ENCODE results near the gene RXFP1. TPM values are rescaled to one million over a fixed set of nuclear protein-coding genes. Genes with fewer than 3 reads are reported as not detected.

RXFP1 gene
- total RNA-seq, 3 donors from 2014 or later (not counting 1 experiment from before 2014, with no cell fraction given): not detected

DNA sequence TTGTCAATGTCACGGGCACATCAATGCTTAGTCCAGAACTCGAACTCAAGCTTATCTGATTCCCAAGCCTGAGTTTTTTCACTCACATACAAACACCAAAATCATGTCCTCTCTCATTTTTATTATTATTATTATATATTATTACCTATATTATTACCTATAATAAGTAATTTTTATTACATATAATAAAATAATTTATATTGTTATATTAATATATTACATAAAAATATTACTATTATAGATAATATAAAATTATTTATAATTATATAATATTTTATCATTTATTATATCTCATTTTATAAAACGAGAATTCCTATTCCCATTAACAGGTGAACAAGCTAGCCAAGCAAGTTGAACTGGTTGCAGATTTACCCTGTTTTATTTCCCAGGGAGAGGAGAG, 13.0 kb downstream of the RXFP1 start:
- no peaks in the 10 kb centered on the region for H3K27me3 Mint-ChIP-seq (ENCODE audit: low read depth in 2 of 2)
- TF ChIP-seq, protein P1, sequence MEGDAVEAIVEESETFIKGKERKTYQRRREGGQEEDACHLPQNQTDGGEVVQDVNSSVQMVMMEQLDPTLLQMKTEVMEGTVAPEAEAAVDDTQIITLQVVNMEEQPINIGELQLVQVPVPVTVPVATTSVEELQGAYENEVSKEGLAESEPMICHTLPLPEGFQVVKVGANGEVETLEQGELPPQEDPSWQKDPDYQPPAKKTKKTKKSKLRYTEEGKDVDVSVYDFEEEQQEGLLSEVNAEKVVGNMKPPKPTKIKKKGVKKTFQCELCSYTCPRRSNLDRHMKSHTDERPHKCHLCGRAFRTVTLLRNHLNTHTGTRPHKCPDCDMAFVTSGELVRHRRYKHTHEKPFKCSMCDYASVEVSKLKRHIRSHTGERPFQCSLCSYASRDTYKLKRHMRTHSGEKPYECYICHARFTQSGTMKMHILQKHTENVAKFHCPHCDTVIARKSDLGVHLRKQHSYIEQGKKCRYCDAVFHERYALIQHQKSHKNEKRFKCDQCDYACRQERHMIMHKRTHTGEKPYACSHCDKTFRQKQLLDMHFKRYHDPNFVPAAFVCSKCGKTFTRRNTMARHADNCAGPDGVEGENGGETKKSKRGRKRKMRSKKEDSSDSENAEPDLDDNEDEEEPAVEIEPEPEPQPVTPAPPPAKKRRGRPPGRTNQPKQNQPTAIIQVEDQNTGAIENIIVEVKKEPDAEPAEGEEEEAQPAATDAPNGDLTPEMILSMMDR (IDR thresholded peaks at IDR 0.05): no peak
- no peak overlapping the region for H3K4me3 Mint-ChIP-seq
- H3K36me3 Mint-ChIP-seq: no peaks in the 10 kb centered on the region
- Histone ChIP-seq H3K9me3 (ENCODE audit: control insufficient read depth, insufficient read depth, low read length) (no peaks in the 10 kb centered on the region), H3K36me3 (ENCODE audit: control insufficient read depth, insufficient read depth, low read length) (no peaks in the 10 kb centered on the region), H3K4me3 (ENCODE audit: low read length) (no peak overlapping the region), H3K27ac (ENCODE audit: low read length) (no peak overlapping the region), H3K27me3 (ENCODE audit: control insufficient read depth, insufficient read depth, low read length) (no peaks in the 10 kb centered on the region), H3K4me1 (ENCODE audit: control insufficient read depth, insufficient read depth, low read length) (no peaks in the 10 kb centered on the region)
- H3K9me3 Mint-ChIP-seq: peaks cover 0 to 4% of the 10 kb centered on the region in 2 donors
- intact Hi-C loops (cut with micrococcal nuclease): no loop called here
- ATAC-seq: no peak
- peaks cover 0 to 9% of the 10 kb centered on the region in 2 donors for H3K4me1 Mint-ChIP-seq
- 100% methylated on average over 1 of the region's 3 CpGs for WGBS (ENCODE audit: insufficient coverage)
- DNase-seq: no peak
- H3K27ac Mint-ChIP-seq: no peak overlapping the region

DNA sequence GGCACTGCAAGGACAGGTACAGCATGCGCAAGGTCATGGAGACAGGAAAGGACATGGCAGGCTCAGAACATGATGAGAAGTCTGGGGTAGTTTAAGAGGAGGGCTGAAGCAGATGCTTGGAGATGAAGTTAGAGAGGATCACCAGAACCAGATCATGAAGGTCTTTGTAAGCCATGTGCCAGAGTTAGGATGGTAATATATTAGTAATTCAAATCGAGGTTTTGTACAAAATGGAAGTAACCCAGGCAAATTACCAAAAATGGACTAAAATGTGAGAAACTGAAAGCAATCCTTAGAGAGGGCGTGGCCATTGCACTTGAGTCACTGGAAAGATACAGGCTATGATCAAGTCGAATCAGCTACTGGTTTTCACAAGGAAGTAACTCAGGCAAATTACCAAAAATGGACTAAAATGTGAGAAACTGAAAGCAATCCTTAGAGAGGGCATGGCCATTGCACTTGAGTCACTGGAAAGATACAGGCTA, 13.5 kb downstream of the RXFP1 start:
- H3K27ac ChIP-seq (ENCODE audit: low read length): no peak overlapping the region
- no peaks in the 10 kb centered on the region for H3K27me3 ChIP-seq (ENCODE audit: control insufficient read depth, insufficient read depth, low read length)
- intact Hi-C loops (cut with micrococcal nuclease): no loop called here
- no peak overlapping the region for H3K4me3 Mint-ChIP-seq
- H3K9me3 ChIP-seq (ENCODE audit: control insufficient read depth, insufficient read depth, low read length): no peaks in the 10 kb centered on the region
- H3K27me3 Mint-ChIP-seq (ENCODE audit: low read depth in 2 of 2): no peaks in the 10 kb centered on the region
- TF ChIP-seq, protein P1 (IDR thresholded peaks at IDR 0.05): no peak
- no peak overlapping the region for H3K4me3 ChIP-seq (ENCODE audit: low read length)
- no peaks in the 10 kb centered on the region for H3K36me3 ChIP-seq (ENCODE audit: control insufficient read depth, insufficient read depth, low read length)
- no peaks in the 10 kb centered on the region for H3K36me3 Mint-ChIP-seq
- ATAC-seq (peak in 1 of 3 donors; percentile 24), DNase-seq (no peak)
- peaks cover 0 to 9% of the 10 kb centered on the region in 2 donors for H3K4me1 Mint-ChIP-seq
- 77% methylated on average over 4 of the region's 4 CpGs for WGBS (ENCODE audit: insufficient coverage)
- no peak overlapping the region for H3K27ac Mint-ChIP-seq
- peaks cover 0 to 4% of the 10 kb centered on the region in 2 donors for H3K9me3 Mint-ChIP-seq
- no peaks in the 10 kb centered on the region for H3K4me1 ChIP-seq (ENCODE audit: control insufficient read depth, insufficient read depth, low read length)

DNA sequence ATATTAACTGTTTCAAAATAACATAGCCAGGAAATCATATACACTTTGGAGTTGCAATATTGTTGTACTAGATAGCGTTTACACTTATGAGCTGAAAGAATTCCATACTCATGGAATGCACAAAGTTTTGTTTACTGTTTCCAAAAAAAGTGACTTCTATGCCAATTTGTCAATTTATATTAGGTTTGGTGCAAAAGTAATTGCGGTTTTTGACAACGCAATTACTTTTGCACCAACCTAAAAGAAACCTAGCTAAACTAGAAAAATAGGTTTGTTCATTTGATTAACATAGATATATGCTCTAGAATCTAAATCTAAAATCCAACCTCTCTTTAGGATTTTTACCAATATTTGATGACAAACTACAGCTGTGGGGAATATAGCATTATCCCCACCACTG, 15.2 kb downstream of the RXFP1 start:
- Histone ChIP-seq H3K27ac (ENCODE audit: low read length) (no peak overlapping the region), H3K27me3 (ENCODE audit: control insufficient read depth, insufficient read depth, low read length) (no peaks in the 10 kb centered on the region), H3K4me3 (ENCODE audit: low read length) (no peak overlapping the region), H3K9me3 (ENCODE audit: control insufficient read depth, insufficient read depth, low read length) (no peaks in the 10 kb centered on the region), H3K36me3 (ENCODE audit: control insufficient read depth, insufficient read depth, low read length) (no peaks in the 10 kb centered on the region), H3K4me1 (ENCODE audit: control insufficient read depth, insufficient read depth, low read length) (no peaks in the 10 kb centered on the region)
- Mint-ChIP-seq H3K4me3 (no peak overlapping the region), H3K36me3 (no peaks in the 10 kb centered on the region), H3K27me3 (ENCODE audit: low read depth in 2 of 2) (no peaks in the 10 kb centered on the region), H3K27ac (no peak overlapping the region), H3K4me1 (peaks cover 0 to 9% of the 10 kb centered on the region in 2 donors), H3K9me3 (peaks cover 0 to 4% of the 10 kb centered on the region in 2 donors)
- no CpG with 5 or more reads among the region's 3 CpGs for WGBS (ENCODE audit: insufficient coverage)
- TF ChIP-seq, protein P1 (IDR thresholded peaks at IDR 0.05): no peak
- intact Hi-C loops (cut with micrococcal nuclease): no loop called here
- ATAC-seq (no peak), DNase-seq (no peak)

DNA sequence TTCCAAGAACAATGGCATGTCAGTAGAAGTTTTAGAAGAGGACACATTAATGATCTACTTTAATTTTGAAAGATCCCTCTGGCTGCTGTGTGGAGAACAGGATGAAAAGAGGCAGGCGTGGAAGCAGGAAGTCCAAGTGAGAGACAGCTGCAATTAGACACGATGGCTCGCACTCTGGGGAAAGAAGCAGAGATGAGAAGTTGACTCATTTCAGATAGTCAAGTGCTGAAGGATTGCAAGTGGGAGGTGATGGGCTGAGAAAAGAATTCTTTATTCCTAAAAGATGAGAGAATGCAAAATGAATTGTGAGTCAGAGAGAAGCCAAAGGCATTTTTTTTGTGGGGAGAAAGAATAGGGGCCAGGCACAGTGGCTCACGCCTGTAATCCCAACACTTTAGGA, 16.5 kb downstream of the RXFP1 start:
- no peaks in the 10 kb centered on the region for H3K4me1 ChIP-seq (ENCODE audit: control insufficient read depth, insufficient read depth, low read length)
- peaks cover 0 to 4% of the 10 kb centered on the region in 2 donors for H3K9me3 Mint-ChIP-seq
- WGBS (ENCODE audit: insufficient coverage): 79% methylated on average over 4 of the region's 4 CpGs
- no peak overlapping the region for H3K4me3 ChIP-seq (ENCODE audit: low read length)
- no peak for ATAC-seq
- H3K4me1 Mint-ChIP-seq: peaks cover 0 to 9% of the 10 kb centered on the region in 2 donors
- H3K27ac Mint-ChIP-seq: no peak overlapping the region
- H3K27me3 ChIP-seq (ENCODE audit: control insufficient read depth, insufficient read depth, low read length): no peaks in the 10 kb centered on the region
- H3K27ac ChIP-seq (ENCODE audit: low read length): no peak overlapping the region
- H3K4me3 Mint-ChIP-seq: no peak overlapping the region
- intact Hi-C loops (cut with micrococcal nuclease): no loop called here
- TF ChIP-seq, protein P1 (IDR thresholded peaks at IDR 0.05): no peak
- no peaks in the 10 kb centered on the region for H3K9me3 ChIP-seq (ENCODE audit: control insufficient read depth, insufficient read depth, low read length)
- H3K27me3 Mint-ChIP-seq (ENCODE audit: low read depth in 2 of 2): no peaks in the 10 kb centered on the region
- H3K36me3 ChIP-seq (ENCODE audit: control insufficient read depth, insufficient read depth, low read length): no peaks in the 10 kb centered on the region
- H3K36me3 Mint-ChIP-seq: no peaks in the 10 kb centered on the region
- no peak for DNase-seq
